Neural progenitor cell (in vitro differentiated cells): ENCODE measurements around the gene THEM4.

ENCODE experiments used
- EZH2 ChIP-seq: fragments of 200-600 bp; sonication (generic); IDR thresholded peaks from 2 replicates; pipeline ENCODE4 v1.6.1; 2017; ENCODE audit warnings: antibody characterized with exemption, mild to moderate bottlenecking, moderate library complexity
- TF ChIP-seq, protein P1 (sequence below): fragments of 200-600 bp; sonication (generic); IDR thresholded peaks from 2 replicates; pipeline ENCODE4 v1.5.1; 2017; ENCODE audit warnings: antibody characterized with exemption, mild to moderate bottlenecking

DNA sequence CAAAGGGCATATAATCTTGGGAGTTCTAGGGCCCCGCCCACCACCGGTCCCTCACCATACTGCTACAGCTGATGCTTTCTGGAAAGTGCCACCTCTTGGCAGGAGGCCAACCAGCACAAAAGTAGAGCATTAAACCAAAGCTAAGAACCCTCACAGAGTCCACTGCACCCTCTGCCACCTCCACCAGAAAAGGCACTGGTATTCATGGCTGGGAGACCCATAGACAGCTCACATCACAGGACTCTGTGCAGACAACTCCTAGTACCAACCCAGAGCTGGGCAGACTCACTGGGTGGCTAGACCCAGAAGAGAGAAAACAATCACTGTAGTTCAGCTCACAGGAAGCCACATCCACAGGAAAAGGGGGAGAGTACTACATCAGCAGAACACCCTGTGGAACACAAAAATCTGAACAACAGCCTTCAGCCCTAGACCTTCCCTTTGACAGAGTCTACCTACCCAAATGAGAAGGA is 10.8 kb downstream of the THEM4 start:
- TF ChIP-seq, protein P1, sequence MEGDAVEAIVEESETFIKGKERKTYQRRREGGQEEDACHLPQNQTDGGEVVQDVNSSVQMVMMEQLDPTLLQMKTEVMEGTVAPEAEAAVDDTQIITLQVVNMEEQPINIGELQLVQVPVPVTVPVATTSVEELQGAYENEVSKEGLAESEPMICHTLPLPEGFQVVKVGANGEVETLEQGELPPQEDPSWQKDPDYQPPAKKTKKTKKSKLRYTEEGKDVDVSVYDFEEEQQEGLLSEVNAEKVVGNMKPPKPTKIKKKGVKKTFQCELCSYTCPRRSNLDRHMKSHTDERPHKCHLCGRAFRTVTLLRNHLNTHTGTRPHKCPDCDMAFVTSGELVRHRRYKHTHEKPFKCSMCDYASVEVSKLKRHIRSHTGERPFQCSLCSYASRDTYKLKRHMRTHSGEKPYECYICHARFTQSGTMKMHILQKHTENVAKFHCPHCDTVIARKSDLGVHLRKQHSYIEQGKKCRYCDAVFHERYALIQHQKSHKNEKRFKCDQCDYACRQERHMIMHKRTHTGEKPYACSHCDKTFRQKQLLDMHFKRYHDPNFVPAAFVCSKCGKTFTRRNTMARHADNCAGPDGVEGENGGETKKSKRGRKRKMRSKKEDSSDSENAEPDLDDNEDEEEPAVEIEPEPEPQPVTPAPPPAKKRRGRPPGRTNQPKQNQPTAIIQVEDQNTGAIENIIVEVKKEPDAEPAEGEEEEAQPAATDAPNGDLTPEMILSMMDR, result no peak
- TF ChIP-seq EZH2, result no peak
